HG03457 (cell line): ENCODE results near the gene UBTD2.

Experiments
- ATAC-seq: cut with Tn5 transposase; IDR thresholded peaks from one replicate; pipeline ENCODE4 v1.9.1; 2021; ENCODE audit warnings: moderate number of reproducible peaks; ENCODE audit not compliant: unreplicated experiment

The UBTD2 gene

GRCh38 chr5:172173564-172174153 is 109.9 kb downstream of the UBTD2 start:
- ATAC-seq = no peak

- ATAC-seq = no peak
Measured at GRCh38 chr5:172172912-172173563, 110.5 kb downstream of the UBTD2 start.

DNA sequence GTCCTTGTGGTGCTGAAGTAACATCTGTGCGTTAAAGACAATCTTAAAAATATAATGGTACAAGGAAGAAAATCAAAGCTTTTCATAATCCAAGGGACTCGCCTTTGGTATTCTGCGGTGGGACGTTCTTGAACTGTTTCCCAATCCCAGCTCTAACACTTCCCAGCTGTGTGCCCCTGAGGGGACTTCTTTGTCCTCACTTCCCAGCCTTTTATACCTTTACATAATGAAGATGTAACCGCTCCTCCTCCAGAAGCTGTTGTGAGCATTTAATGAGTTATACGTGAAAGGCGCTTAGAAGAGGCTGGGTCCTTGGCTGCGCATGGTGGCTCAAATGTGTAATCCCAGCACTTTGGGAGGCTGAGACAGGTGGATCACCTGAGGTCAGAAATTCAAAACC is 112.4 kb downstream of the UBTD2 start:
- no peak for ATAC-seq

GRCh38 chr5:172170251-172170701 is 113.3 kb downstream of the UBTD2 start:
- no peak for ATAC-seq

DNA sequence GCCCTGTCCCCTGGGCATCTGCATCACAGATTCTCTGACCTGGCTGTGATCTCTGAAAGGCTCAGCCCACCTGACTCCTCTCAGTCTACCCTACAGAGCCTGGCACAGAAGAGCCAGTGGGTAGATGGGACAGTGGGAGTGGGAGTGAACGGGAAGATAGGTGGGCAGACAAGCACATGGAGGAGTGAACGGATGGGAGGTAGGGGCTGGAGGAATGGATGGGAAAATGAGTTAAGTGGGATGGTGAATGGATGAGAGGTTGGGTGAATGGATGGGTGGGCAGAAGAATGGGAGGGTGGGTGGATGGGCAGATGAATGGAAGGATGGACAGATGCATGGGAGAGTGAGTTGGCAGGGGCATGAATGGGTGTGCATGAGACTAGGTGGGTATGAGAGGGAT is 114.3 kb downstream of the UBTD2 start:
- ATAC-seq = no peak

GRCh38 chr5:172168311-172168710 is 115.3 kb downstream of the UBTD2 start:
- no peak for ATAC-seq

- no peak for ATAC-seq
Measured at GRCh38 chr5:172167895-172168294, 115.7 kb downstream of the UBTD2 start.

DNA sequence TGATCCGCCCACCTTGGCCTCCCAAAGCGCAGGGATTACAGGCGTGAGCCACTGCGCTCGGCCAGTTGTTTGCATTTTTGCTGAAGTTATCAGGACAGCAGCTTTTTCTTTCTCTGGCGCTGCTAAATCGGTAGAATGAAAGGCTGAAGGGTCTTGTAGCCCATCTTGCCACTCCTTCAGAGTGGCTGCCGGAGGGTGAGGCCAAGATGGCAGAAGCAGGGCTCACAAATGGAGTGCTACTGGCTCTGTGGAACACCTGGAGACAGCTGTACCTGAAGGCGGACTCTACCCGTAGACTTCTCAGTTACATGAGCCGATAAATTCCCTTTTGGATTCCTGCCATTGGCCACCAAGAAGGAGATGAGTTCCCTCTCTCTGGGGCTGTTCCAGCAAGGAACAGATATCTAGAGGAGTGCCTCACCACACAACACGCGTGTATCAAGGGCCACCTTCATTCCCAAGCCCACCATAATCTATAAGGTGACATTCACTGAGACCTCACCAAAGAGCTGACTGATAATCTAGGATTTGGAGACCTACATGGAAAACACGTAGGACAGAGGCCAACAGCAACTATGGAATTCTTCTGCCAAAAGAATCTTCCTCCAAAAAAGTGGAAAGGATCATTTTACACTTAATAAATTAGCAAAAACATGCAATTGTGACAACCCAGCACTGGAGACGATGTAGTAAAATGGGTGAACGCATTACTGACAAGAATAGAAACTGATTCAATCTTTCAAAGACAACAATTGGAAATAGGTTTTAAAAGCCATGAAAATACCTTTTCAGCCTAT is 117.3 kb downstream of the UBTD2 start:
- no peak for ATAC-seq

DNA sequence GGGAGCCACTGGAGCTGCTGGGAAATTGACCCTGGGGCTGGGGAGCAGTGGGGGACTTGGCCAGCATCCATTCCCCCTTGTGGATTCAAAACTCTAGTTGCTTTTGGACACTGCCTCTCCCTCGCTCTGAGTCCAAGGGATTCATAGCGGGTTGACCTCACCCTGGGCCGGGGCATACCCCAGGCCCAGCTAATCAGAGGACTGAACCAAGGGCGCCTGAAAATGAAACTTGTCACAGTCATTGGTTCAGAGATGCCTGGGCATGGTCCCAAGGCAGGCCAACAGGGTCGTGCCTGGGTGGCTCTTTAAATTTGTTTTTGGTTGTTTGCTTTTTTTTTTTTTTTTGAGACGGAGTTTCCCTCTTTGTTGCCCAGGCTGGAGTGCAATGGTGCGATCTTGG is 118.1 kb downstream of the UBTD2 start:
- peak; percentile 53 for ATAC-seq

- ATAC-seq = no peak
Measured at GRCh38 chr5:172164769-172165212, 118.8 kb downstream of the UBTD2 start.

- no peak for ATAC-seq
Measured at GRCh38 chr5:172163346-172163745, 120.2 kb downstream of the UBTD2 start.

- no peak for ATAC-seq
Measured at GRCh38 chr5:172162987-172163343, 120.6 kb downstream of the UBTD2 start.

DNA sequence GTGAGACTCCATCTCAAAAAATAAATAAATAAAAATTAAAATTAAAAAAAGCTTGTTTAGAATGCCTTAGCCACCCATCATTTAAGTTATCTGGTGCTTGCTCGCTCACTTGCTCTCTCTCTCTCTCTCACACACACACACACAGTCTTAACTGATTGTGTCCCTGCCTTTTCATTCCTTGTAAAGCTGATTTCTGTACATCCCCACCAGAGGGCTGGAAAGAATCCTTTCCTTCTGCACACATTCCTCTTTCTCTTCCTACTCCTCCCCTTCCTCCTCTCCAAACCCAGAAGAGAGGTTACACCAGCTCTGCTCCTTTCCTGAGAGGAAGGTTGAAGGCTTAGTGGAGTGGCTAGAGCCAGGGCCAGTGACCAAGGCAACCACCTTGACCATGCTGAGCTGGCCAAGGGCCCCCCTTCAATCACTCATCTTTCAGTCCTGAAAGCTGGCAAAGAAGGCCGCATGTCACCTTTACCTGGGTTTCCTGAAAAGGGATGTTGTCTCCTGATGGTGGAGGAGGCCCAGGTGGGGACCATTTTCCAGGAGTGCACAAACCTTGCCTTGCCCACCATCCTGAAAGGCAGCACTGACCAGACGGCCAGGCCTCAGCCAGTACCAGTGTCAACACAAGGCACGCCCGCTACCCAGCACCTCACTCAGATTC is 121.1 kb downstream of the UBTD2 start:
- ATAC-seq = no peak

- ATAC-seq = no peak
Measured at GRCh38 chr5:172160506-172160905, 123.1 kb downstream of the UBTD2 start.
